ENCODE measurements around the gene PXYLP1.
"Not testable (repeated sequence)": the region's sequence is repeated elsewhere in the genome, so short reads cannot be mapped to it uniquely, and the experiment has no call there.

PXYLP1 gene

DNA sequence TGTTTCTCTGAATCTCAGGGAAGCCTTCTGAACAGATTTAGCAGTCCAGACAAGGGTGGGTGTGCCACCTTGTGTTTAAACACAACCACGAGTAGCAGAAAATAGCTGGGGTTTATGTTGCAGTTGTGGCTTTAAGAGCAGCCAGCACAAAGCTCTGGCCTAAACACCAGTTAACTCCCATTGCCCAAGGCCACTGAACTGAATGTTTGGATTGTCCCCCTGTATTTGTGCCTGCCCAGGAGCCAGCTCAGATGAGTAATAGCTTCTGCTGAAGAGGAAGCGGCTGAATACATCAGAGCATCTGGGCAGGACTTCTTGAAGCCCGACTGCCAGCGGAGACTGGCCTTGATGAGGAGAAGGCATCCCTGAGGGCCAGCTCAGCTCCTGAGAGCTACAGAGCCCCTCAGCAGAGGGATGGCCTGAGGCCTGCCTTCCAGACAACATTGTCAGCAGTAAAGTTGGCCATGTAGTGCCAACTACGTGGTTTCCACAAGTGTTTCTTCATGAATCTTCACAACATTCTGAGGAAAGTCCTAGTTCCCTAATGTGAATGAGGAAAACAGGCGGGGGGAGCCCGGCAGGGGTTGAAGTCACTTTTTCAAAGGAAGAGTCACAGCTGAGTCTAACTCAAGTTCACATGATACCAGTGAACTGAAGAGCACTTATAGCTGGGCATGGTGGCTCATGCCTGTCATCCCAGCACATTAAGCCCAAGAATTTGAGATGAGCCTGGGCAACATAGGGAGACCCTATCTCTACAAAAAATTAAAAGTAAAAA, 70.9 kb downstream of the PXYLP1 start:
- no peak for DNase-seq

DNA sequence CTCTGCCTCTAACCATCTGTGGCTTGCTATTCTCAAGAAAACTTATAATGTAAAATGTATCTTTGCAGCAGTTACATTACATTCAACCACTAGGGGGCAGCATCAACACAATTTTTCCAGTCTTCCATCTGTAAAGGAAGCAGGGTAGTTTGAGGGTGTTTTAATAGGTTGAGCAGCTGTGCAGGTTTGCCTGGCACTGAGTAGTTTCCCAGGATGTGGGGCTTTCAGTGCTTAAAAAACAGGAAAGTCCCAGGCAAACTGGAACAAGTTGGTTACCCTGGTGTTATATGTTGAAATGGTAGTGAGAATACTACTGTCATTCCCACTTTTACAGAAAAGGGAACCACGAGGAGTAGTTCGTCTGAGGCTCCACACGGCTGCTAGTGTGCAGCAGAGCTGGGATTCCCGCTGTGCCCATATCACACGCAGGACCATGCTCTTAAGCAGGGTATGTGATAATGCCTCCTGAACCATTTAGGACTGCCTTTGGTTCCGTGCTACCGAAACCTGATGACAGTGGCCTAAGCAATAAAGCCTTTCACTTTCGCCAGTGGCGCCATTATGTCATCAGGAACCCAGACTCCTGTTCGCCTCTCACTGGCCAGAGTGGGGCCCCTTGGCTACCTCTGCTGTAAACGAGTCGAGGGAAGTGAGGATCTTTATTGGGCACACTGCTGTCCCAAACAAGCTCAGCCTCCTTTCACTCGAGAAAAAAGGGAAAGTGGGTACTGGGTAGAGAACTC, 72.0 kb downstream of the PXYLP1 start:
- DNase-seq: peak; percentile 88

DNA sequence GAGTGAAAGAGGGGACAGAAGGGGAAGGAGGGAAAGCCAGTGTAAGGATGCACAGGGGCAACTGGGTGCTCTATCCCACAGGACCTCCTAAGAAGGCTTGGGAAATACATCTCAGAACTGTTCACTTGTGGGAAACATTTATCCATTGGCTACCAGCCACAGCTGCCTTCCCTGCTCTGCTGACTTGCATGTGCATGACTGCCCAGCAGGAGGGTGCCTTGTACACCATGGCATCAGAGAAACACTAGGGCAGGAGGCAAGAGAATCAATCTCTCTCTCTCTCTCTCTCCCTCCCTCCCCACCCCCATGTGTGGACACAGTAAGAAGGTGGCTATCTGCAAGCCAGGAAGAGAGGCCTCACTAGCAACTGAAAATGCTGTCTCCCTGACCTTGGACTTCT, 73.8 kb downstream of the PXYLP1 start:
- no peak for DNase-seq

DNA sequence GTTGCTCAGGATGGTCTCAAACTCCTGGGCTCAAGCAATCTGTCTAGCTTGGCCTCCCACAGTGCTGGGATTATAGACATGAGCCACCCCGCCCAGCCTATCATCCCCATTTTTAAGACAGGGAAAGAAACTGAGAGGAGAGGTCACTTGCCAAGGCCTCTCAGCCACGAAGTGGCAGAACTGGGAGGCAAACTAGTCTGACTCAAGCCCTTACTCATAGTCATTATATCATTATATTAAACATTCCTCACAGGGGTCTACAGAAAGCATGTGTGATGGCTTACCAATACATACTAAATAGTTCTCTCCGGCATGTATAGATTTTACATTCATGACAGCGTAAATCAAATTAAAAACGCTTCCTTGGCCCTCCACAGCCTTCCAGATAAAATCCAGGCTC, 74.7 kb downstream of the PXYLP1 start:
- DNase-seq: no peak

DNA sequence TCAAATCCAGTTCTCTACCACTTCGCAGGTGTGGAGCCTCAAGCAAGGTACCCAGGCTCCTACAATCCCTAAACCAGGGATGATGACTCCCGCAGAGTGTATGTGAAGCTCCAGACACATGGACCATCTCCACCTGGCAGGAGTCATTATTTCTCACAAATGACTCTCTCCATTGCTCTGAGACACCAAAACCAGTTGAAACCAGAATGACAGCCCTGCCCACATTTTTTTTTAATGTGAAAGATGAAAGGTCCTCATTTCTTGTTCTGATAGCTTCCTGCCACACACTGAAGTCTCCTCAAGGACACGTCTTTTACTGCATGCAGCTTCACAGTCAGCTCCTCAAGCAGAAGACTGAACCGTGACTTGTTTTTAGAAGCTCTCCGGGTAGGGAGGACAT, 75.3 kb downstream of the PXYLP1 start:
- DNase-seq: peak; percentile 41

DNA sequence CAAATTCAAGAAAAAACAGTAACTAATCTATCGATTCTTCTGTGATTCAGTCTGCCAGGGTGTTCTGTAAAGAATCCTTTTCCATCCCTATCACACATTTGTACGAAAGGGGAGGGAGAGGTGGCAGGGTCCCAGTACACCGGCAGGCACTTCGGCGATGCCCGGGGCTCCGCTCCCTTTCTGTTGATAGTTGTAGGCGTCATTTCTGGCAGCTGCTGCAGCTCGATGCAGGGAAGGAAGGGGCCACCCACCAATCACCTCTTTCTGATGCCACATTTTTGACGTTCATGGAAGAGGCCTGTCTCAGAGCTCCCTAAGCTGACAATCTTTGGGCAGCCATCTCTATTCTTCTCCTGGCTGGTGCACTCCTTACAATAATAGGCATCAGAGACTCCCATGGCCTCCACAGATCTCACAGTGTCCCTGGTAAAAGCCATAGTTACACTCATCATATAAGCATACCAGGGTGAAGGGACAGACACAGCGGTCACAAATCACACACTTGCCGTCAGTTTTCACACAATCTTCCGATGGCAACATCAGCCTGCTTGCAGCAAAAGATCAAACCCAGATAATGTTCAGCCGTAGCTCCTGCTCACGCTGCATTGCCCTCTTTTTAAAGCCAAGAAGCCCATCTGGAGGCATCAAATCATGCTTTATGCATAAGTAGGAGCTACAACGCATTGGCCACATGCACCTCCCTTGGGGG, 75.9 kb downstream of the PXYLP1 start:
- no peak for DNase-seq

DNA sequence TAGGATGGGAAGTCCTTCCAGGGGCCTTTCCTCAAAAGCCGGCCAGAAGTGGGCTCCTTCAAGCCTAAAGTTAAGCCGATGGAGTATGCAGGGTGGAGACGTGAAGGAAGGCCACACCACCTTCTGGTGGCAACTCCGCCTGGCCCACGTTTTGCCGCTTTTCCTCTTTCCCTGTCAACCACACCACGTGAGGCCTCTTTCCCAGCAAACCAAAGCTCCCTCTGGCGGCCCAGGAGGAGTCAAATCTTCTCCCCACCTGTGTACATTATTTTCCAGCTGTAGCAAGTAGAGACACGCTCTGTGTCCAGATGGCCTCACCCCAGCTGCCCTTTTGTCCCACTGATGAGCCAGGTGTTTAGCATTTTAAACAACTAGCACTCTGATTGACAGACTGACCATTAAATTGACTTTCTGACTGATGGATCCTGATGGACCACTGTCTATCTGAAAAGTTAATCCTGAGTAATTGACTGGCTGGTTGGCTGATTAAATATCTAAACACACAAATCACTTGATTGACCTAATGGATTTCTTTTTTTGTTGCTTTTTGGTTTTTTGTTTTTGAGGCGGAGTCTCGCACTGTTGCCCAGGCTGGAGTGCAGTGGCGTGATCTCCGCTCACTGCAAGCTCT, 77.1 kb downstream of the PXYLP1 start:
- DNase-seq: peak; percentile 21

DNA sequence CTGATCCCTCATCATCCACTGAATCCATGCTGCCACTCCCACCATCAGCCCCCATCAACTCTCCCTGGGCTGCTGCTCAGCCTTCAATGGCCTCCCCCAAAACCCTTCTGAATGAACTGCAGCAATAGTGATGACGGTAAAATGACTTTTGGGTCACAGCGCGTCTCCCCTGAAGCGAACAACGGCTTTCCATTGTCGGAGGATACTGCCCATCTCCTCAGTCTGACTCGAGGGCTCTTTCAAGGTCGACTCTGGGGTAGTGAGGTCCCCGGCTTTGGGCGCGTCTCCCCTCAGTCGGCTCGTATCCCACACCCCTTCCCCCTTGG, 79.5 kb downstream of the PXYLP1 start:
- no peak for DNase-seq

DNA sequence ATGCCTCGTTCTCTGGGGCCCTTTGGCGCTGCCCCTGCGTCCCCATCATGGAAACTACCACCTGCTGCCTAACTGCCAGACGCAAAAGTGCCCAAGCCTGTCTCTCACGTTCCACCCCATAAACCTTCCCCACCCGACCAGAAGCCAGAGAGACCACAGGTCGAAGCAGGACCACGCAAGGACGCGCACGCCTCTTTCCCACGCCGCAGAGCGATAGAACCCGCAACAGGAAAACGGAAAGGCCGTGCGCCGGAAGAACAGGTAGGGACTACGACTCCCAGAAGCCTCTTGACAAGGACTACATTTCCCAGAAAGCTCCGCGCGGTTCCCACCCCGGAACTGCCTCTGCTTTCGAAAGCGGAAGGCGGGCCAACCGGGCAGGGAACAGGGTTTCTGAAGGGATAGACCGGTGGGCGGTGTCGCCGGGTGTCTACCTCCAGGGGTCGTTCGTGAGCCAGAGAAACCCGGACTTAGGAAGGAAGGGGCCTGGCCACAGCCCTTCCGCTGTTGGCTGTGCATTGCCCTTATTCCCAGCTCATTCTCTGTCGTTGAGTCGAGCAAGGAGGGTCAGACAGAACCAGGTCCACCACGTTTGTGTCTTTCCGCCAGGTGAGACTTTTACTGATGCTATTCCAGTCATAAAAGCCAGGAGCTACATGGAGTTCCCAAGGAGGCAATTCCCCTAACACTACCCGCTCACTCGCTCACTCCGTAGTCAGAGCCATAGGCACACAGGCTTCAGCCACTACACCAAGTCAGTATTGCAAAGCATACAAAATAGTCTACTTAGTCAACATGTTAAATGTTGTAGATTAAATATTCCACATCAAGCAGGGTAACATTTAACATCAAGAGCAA, 80.1 kb downstream of the PXYLP1 start:
- peak; percentile 99 for DNase-seq

DNA sequence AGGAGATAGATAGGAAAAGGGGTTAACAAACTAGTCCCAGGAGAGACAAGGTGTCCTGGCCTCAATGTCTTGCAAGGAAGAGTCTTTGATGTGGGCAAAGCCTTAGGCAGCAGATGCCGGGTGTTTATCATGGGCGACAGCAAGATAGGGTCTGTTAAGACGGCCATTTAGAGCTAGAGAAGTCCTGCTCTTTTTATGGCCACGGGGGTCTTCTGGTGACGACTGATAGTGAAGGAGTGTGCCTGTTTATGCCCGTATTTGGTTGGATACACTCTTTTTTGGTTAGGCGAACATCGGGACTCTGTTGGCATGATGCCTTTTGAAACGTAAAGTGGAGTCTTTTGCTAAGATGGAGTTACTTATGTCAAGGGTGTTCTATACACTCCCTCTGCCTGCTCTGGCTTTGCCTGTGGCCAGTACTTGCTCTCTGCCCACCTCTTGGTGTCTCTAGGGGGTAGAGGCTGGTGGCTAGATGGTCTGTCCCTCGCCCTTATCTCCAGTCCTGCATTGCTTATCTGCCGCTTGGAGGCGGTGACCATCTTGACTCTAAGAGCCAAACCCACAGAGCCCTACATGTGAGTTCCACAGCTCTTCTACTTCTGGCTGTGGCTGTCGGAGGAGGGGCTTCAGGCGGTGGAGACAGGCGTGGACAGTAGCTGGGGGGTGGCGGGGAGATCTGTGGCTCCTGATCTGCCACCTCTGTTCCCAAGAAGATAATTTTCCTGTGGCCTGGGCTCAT, 80.9 kb downstream of the PXYLP1 start:
- peak; percentile 94 for DNase-seq

DNA sequence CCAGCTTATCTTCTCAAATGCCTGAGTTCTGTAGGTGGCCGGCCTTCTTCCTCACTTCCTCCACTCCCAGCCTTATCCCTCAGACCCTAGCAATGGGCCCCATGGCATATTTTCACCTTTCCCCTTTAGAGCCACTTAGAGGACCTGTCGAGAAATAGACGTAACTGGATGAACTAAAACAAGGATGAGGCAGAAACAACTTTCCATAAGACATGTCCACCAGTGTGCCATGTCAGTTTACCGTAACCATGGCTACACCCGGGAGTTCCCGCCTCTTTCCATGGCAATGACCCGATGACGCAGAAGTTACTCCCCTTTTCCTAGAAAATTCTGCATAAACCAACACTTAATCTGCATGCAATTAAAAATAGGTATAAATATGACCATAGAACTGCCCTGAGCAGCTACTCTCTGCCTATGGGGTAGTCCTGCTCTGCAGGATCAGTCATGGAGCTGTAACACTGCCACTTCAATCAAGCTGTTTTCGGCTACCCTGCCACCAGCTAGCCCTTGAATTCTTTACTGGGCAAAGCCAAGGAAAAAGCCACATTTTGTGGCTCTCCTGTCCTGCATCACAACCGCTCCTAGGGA, 81.6 kb downstream of the PXYLP1 start:
- peak; percentile 92 for DNase-seq

DNA sequence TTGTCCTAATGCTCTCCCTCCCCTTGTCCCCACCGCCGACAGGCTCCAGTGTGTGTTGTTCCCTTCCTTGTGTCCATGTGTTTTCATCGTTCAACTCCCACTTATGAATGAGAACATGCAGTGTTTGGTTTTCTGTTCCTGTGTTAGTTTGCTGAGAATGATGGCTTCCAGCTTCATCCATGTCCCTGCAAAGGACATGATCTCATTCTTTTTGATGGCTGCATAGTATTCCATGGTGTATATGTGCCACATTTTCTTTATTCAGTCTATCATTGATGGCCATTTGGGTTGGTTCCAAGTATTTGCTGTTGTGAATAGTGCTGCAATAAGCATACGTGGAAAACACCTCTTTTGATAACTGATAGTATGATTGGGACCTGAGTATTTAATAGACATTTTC, 82.8 kb downstream of the PXYLP1 start:
- DNase-seq: not testable (repeated sequence)

DNA sequence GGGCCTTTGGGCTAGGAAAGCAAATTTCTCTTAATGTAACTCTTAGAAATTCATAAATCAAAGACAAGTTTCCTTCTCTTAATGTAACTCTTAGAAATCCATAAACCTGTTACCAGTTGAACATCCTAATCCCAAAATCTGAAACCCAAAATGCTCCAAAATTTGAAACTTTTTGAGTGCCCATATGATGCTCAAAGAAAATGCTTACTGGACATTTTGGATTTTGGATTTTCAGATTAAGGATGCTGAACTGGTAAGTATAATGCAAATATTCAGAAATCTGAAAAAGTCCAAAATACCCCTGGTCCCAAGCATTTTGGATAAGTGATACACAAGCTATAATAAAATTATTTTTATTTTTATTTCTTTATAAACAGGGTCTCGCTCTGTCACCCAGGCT, 85.2 kb downstream of the PXYLP1 start:
- DNase-seq: no peak

DNA sequence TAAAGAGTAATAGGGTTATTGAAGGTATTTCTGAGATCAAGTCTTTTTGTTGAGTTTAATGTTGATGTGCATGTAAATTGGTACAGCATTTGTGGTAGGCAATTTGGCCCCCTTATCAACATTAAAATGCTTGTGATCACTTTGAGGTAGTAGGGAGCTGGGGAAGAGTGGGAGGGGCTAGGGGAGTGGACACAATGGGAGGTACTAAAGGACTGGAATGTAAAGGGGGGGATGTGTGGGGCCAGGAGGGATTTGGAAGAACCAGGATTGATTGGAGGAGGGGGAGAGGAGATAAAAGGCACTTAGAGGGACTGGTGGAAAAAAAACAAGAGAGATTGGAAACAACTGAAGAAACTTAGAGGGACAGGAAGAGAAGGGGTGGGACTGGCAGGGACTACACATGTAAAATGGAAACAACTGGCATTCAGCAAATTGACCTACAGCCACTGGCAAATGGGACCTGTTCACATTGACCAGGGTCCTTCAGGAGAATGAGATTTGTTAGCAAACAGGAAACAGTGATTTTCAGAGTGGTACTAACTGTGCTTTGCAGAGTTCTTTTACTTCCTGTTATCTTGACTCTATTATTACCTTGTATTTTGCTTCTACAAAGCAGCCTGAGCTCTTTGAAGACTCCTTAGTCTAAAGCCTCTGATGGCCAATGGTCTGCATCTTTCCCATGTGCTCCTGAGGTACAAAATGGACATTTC, 88.9 kb downstream of the PXYLP1 start:
- DNase-seq: no peak

DNA sequence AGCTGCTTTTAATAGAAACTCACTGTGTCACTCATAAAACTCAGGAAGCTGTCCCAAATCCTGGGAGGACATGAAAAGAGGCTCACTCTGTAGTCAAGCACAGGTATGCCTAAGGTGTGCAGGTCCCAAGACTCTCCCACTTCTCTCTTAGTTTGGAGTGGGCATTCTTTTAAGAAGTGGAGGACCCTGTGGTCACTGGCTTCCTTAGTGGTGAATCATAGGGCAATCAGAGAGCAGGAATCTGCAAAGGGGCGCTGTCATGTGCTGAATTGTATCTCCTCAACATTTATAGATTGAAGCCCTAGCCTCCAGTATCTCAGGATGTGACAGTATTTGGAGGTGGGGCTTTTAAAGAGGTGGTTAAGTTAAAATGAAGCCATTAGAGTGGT, 89.5 kb downstream of the PXYLP1 start:
- no peak for DNase-seq

DNA sequence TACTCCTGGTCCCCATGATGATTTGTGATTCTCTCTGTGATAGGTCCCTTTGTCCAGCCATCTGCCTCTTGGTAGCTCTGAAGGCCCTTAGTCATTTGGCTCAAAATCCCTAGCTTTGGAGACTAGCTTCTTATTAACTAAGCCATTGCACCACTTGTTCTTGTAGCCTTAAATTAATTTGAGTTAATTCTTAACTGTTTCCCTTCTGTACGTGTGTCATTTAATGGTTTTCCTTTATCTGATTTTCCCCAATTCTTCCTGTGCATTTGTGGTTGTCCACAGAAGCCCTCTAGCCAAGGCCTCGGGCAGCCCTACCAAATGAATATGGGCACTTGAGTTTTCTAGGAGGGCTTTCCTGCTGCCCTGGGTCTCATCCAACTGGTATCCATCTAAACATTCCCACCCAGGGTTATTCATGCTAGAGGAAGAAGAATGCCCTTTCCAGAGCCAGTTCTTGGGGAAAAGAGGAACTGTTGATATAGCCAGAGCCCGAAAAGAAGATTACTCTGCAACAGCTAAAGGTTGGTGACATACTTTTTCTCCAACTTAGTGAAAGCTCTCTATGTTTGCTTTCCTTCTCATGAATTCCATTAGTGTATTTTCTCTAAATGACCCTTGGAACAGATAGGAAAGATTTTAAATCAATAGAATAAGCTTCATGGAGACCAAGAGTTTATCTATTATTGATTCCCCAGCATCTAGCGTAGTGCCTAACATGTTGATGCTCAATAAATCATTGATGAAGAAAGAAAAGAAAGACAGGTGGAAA, 92.5 kb downstream of the PXYLP1 start:
- DNase-seq: peak; percentile 35

DNA sequence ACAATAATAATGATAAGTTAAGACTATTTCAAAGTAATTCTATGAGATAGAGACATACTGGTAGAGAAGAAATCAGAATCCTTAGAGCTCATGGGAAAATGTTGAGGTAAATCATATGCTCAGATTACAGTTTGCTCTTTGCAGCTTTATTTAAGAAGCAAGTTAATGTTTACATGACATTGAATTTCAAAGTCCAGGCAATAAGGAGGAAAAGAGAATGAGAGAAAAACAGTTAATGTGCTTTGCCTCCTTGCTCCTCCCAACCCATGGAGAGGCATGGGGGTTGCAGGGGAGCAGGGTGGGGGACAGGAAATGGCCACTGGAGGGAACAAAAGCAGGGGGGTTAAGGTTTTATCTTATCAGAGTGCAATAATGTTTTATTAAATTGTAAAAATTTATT, 94.5 kb downstream of the PXYLP1 start:
- DNase-seq: no peak

DNA sequence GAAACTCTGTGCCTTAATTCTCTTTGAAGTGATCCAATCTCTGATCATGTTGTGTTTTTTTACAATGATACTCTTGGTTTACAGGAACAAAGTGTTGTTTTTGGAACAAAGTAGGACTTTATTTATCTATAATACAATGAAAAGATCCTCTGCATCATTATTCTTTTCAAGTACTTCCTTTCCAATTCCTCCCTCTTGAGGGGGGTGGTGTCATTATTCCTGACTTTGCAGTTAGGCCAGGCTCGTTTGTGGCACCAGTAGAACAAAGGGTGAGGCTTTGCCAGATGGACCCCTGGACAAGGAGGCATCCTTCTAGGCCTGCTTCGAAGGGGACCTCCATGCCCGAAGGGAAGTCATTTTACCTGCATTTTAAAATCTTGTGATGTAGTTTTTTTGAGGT, 95.0 kb downstream of the PXYLP1 start:
- no peak for DNase-seq

DNA sequence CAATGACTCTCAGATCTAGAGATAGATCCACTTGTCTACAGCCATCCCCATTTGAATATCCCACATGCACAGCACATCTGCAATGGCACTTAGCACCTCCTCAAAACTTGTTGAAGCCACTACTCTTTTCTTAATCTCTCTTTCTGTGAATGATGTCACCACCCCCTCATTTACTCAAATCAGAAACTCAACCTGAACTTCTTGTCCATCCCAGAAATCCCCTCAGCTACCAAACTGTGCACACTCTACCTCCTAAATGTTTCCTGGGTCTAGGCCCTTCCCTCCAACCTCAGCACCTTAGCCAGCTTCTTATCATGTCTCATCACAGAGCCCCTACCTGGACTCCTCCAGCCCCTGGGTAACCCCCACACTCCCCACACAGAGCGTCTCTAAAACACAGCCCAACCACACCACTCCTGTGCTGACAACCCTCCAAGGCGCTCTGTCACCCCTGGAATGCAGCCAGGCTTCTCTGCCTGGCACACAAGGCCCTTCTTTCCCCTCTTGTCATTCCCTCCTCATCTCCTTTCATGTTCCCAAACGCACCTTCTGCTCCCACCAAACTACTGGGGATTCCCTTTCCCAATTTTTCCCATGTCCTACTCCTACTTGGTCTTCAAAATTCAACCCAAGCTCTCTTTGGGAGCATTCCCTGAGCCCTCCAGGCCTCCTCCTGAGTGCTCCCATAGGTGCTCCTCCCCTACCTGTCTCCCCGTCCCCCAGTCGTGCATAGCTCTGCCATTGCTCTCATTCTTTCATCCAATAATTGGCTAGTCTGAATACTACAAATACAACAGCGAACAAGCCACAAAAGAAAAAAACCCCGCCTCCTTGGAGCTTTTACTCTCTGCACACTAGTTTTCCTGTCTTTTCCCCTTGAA, 96.9 kb downstream of the PXYLP1 start:
- DNase-seq: no peak

Data from OCI-M1 (cell line).